Thyroid gland (tissue), 4 donors: ENCODE data around the gene SKIC2.

ENCODE experiments used
- POLR2A ChIP-seq, 2 donors: fragments of 450-650 bp; IDR thresholded peaks; one replicate each; pipeline ENCODE4 v1.6.1; 2017; ENCODE audit warnings: antibody characterized with exemption in 2 of 2, mild to moderate bottlenecking in 2 of 2, moderate library complexity in 1 of 2
- TF ChIP-seq, protein P1 (sequence below), 6 experiments: fragments of 200-600 bp in 3 of 6; fragments of 450-650 bp in 3 of 6; sonication (generic) in 3 of 6; IDR thresholded peaks; one replicate each; pipeline ENCODE4 v1.5.1; 2016 to 2019; ENCODE audit warnings: antibody characterized with exemption in 6 of 6, mild to moderate bottlenecking in 2 of 6, inconsistent platforms in 1 of 6, moderate library complexity in 1 of 6

DNA sequence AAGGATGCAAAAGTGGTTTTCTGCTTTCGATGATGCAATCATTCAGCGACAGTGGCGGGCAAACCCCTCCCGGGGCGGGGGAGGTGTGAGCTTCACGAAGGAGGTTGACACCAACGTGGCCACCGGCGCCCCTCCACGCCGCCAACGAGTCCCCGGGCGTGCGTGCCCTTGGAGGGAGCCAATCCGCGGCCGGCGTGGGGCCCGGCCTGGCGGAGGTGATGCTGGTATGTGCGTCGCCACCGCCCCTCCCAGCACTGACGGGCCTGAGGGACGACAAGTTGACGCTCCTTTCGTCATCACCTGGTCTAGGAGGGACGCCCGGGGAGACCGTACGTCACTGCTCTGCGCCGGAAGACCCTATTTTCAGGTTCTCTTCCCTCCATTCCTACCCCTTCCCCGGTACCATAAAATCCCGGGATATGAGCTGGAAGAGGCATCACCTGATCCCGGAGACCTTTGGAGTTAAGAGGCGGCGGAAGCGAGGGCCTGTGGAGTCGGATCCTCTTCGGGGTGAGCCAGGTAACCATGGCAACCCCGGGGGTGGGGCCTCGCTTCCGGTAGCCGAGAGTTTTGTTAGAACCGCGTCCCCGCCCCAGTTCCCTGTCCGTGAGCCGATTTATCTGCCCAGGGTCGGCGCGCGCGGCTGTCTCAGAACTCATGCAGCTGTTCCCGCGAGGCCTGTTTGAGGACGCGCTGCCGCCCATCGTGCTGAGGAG is 13.2 kb downstream of the SKIC2 start, which contains the start of gene DXO:
- TF ChIP-seq, protein P1, sequence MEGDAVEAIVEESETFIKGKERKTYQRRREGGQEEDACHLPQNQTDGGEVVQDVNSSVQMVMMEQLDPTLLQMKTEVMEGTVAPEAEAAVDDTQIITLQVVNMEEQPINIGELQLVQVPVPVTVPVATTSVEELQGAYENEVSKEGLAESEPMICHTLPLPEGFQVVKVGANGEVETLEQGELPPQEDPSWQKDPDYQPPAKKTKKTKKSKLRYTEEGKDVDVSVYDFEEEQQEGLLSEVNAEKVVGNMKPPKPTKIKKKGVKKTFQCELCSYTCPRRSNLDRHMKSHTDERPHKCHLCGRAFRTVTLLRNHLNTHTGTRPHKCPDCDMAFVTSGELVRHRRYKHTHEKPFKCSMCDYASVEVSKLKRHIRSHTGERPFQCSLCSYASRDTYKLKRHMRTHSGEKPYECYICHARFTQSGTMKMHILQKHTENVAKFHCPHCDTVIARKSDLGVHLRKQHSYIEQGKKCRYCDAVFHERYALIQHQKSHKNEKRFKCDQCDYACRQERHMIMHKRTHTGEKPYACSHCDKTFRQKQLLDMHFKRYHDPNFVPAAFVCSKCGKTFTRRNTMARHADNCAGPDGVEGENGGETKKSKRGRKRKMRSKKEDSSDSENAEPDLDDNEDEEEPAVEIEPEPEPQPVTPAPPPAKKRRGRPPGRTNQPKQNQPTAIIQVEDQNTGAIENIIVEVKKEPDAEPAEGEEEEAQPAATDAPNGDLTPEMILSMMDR (IDR thresholded peaks at IDR 0.05): no peak
- TF ChIP-seq POLR2A (IDR thresholded peaks at IDR 0.05): peak in 1 of 2 donors; percentile 65
